HCT116 (cell line): ENCODE measurements around the gene HIGD1C. TPM values are rescaled to one million over a fixed set of nuclear protein-coding genes. Genes with fewer than 3 reads are reported as not detected.

ENCODE experiments used
- ATAC-seq: fragments of 200-7000 bp; cut with Tn5 transposase; 2 replicates; pipeline ENCODE4 v1.9.1; 2020; ENCODE audit warnings: mild to moderate bottlenecking, moderate library complexity
- BruUV-seq: library from RNA; stranded (reverse); fragments of 400-500 nt; replicated peaks from 2 replicates; lab custom pipeline; 2021; lab: Mats Ljungman, UMichigan
- CTCF ChIA-PET: fragments of 300-600 bp; sonication (Branson Sonifier 250); formaldehyde crosslinking; loops from one replicate; lab custom pipeline; 2021; ENCODE audit warnings: antibody characterized with exemption; lab: Charles Lee
- POLR2A ChIA-PET: fragments of 300-600, 350-600 bp; sonication (Branson Sonifier 250); formaldehyde crosslinking; loops from one replicate; lab custom pipeline; 2021; ENCODE audit warnings: antibody characterized with exemption; lab: Charles Lee
- RAD21 ChIA-PET, 2 experiments: fragments of 300-600 bp; sonication (Branson Sonifier 250); formaldehyde crosslinking; loops; one replicate each; lab custom pipeline; 2023; ENCODE audit warnings: low total read pairs in 2 of 2; ENCODE audit not compliant: uncharacterized antibody in 2 of 2, unreplicated experiment in 2 of 2, low non-redundant PET in 1 of 2; lab: Charles Lee
- DNase-seq: peaks from one replicate; pipeline ENCODE4 v3.0.0-alpha.2; 2010; ENCODE audit warnings: low read depth, low spot score
- H2AFZ ChIP-seq: fragments of 200-600 bp; shearing (Covaris generic), sonication (generic); 2 replicates; pipeline ENCODE4 v1.6.1; 2017; ENCODE audit warnings: low read depth, mixed run types, mixed read lengths, antibody characterized with exemption, low read length; ENCODE audit not compliant: poor library complexity, severe bottlenecking
- H3K27ac ChIP-seq: 2 replicates; pipeline ENCODE4 v1.5.1; 2012; ENCODE audit warnings: low read depth, low read length
- H3K27me3 ChIP-seq: fragments of 200-600 bp; sonication (generic); 2 replicates; pipeline ENCODE4 v1.6.1; 2016; ENCODE audit warnings: mixed run types, low read length, mixed read lengths; ENCODE audit not compliant: insufficient read depth
- H3K36me3 ChIP-seq, 2 experiments: fragments of 200-500 bp in 1 of 2; fragments of 200-600 bp in 1 of 2; sonication (Bioruptor generic) in 1 of 2; sonication (generic) in 1 of 2; 2 replicates each; pipeline versions ENCODE4 v1.5.1 to v1.6.1; 2014 to 2016; ENCODE audit warnings: low read length in 2 of 2, inconsistent platforms in 1 of 2, mixed read lengths in 1 of 2, mixed run types in 1 of 2; ENCODE audit not compliant: insufficient read depth in 2 of 2, control insufficient read depth in 1 of 2
- H3K4me1 ChIP-seq, 2 experiments: fragments of 200-600 bp in 1 of 2; sonication (generic) in 1 of 2; 2 replicates each; pipeline versions ENCODE4 v1.5.1 to v1.6.1; 2012 to 2017; ENCODE audit warnings: low read length in 2 of 2, inconsistent platforms in 1 of 2, mild to moderate bottlenecking in 1 of 2, mixed read lengths in 1 of 2, mixed run types in 1 of 2, moderate library complexity in 1 of 2; ENCODE audit not compliant: insufficient read depth in 2 of 2, control insufficient read depth in 1 of 2
- H3K4me2 ChIP-seq: fragments of 200-600 bp; sonication (generic); 2 replicates; pipeline ENCODE4 v1.6.1; 2017; ENCODE audit warnings: mixed run types, low read length, mixed read lengths
- H3K4me3 ChIP-seq, 2 experiments: fragments of 200-600 bp in 1 of 2; sonication (generic) in 1 of 2; replicated peaks in 1 of 2; 2 replicates each; pipeline ENCODE4 v1.5.1; 2011 to 2016; ENCODE audit warnings: low read length in 2 of 2, control low read depth in 1 of 2, low read depth in 1 of 2, mild to moderate bottlenecking in 1 of 2, mixed read lengths in 1 of 2, mixed run types in 1 of 2
- H3K79me2 ChIP-seq: fragments of 200-600 bp; sonication (generic); 2 replicates; pipeline ENCODE4 v1.6.1; 2017; ENCODE audit warnings: mild to moderate bottlenecking, mixed run types, low read length, moderate library complexity, mixed read lengths; ENCODE audit not compliant: insufficient read depth
- H3K9ac ChIP-seq: fragments of 200-600 bp; sonication (generic); 2 replicates; pipeline ENCODE4 v1.6.1; 2016; ENCODE audit warnings: low read length, mixed read lengths
- H3K9me2 ChIP-seq: fragments of 200-600 bp; sonication (generic), shearing (Covaris generic); 2 replicates; pipeline ENCODE4 v1.6.1; 2017; ENCODE audit warnings: mixed run types, mild to moderate bottlenecking, moderate library complexity; ENCODE audit not compliant: insufficient read depth
- H3K9me3 ChIP-seq, 2 experiments: fragments of 200-500 bp in 1 of 2; fragments of 200-600 bp in 1 of 2; sonication (Bioruptor generic) in 1 of 2; sonication (generic) in 1 of 2; 2 replicates each; pipeline ENCODE4 v1.6.1; 2014 to 2017; ENCODE audit warnings: low read length in 2 of 2, mixed read lengths in 2 of 2, inconsistent platforms in 1 of 2, low read depth in 1 of 2, mild to moderate bottlenecking in 1 of 2, mixed run types in 1 of 2, moderate library complexity in 1 of 2; ENCODE audit not compliant: control insufficient read depth in 1 of 2, insufficient read depth in 1 of 2
- H4K20me1 ChIP-seq: fragments of 200-600 bp; sonication (generic), shearing (Covaris generic); 2 replicates; pipeline ENCODE4 v1.6.1; 2017; ENCODE audit warnings: mixed run types, mild to moderate bottlenecking, moderate library complexity; ENCODE audit not compliant: insufficient read depth
- CBX3 ChIP-seq: IDR thresholded peaks from 2 replicates; pipeline ENCODE4 v1.6.1; 2012; ENCODE audit warnings: low read depth
- CEBPB ChIP-seq: IDR thresholded peaks from 2 replicates; pipeline ENCODE4 v1.6.1; 2012; ENCODE audit warnings: low read depth
- EZH2 ChIP-seq: fragments of 200-600 bp; sonication (generic); IDR thresholded peaks from 2 replicates; pipeline ENCODE4 v1.6.1; 2017; ENCODE audit warnings: antibody characterized with exemption, mixed run types
- EZH2phosphoT487 ChIP-seq: fragments of 200-600 bp; IDR thresholded peaks from 2 replicates; pipeline ENCODE4 v1.6.1; 2018; ENCODE audit warnings: antibody characterized with exemption, borderline replicate concordance
- JUND ChIP-seq: IDR thresholded peaks from 2 replicates; pipeline ENCODE4 v1.6.1; 2012
- POLR2A ChIP-seq: IDR thresholded peaks from 2 replicates; pipeline ENCODE4 v1.7.0; 2011; ENCODE audit warnings: borderline replicate concordance; ENCODE audit not compliant: insufficient read depth, insufficient read length; ENCODE audit errors: extremely low read depth
- POLR2AphosphoS5 ChIP-seq: IDR thresholded peaks from 2 replicates; pipeline ENCODE4 v1.6.1; 2011; ENCODE audit warnings: mild to moderate bottlenecking, low read depth, low read length, moderate library complexity
- SIN3A ChIP-seq: IDR thresholded peaks from 2 replicates; pipeline ENCODE4 v1.6.1; 2012; ENCODE audit warnings: low read depth
- SP1 ChIP-seq: IDR thresholded peaks from 2 replicates; pipeline ENCODE4 v1.6.1; 2012; ENCODE audit warnings: low read depth
- SRF ChIP-seq: IDR thresholded peaks from 2 replicates; pipeline ENCODE4 v1.6.1; 2012; ENCODE audit warnings: low read depth
- YY1 ChIP-seq: IDR thresholded peaks from 2 replicates; pipeline ENCODE4 v1.6.1; 2011; ENCODE audit warnings: low read length, low read depth, moderate library complexity, mild to moderate bottlenecking; ENCODE audit not compliant: insufficient replicate concordance; ENCODE audit errors: extremely low read depth
- ZFX ChIP-seq: fragments of 450-650 bp; IDR thresholded peaks from 2 replicates; pipeline ENCODE4 v1.6.1; 2017
- ZNF274 ChIP-seq: fragments of 200-500 bp; sonication (Bioruptor generic); IDR thresholded peaks from 2 replicates; pipeline ENCODE4 v1.6.1; 2014; ENCODE audit warnings: mild to moderate bottlenecking, low read depth, low read length, inconsistent platforms
- intact Hi-C: fragments of 100-400 bp; cut with micrococcal nuclease; formaldehyde crosslinking; loops from 2 replicates; pipeline ENCODE4 v1.10.0; 2022
- total RNA-seq: library from RNA; stranded (reverse); gene quantifications from one replicate; pipeline ENCODE4 v1.2.1, GENCODE V29; 2021; ENCODE audit not compliant: unreplicated experiment
- TF ChIP-seq, protein P1 (sequence below): IDR thresholded peaks from 2 replicates; pipeline ENCODE4 v1.6.1; 2011; ENCODE audit warnings: mild to moderate bottlenecking, low read length, moderate library complexity; ENCODE audit not compliant: insufficient replicate concordance; ENCODE audit errors: extremely low read depth
- TF ChIP-seq, protein P2 (sequence below), 3 experiments: fragments of 200-600 bp in 1 of 3; sonication (generic) in 1 of 3; IDR thresholded peaks in 2 of 3; conservative IDR thresholded peaks in 1 of 3; 2 replicates each; pipeline ENCODE4 v1.5.1; 2012 to 2017; ENCODE audit warnings: low read depth in 2 of 3, low read length in 2 of 3, antibody characterized with exemption in 1 of 3, borderline replicate concordance in 1 of 3, control low read depth in 1 of 3, mild to moderate bottlenecking in 1 of 3, mixed read lengths in 1 of 3, mixed run types in 1 of 3, moderate library complexity in 1 of 3; ENCODE audit not compliant: insufficient read depth in 1 of 3

Gene HIGD1C
- total RNA-seq, 1 experiment from 2014 or later, result not detected

DNA sequence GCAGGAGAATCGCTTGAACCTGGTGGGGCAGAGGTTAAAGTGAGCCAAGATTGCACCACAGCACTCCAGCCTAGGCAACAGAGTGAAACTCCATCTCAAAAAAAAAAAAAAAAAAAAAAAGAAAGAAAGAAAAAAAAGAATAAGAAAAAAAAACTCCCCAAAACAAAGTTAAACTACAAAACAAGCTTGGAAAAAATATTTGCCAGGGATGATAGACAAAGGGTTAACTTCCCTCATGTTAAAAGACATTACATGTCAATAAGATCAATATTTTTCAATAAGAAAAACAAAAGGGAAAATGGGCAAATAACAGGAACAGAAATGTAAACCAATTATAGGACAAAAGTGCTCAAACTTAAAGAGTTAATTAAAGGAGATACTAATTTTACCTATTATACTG, 26.4 kb upstream of the HIGD1C start:
- no peak for ATAC-seq

More for the DNA sequence above, 26.4 kb upstream of the HIGD1C start:
- Histone ChIP-seq H4K20me1 (no peaks in the 10 kb centered on the region), H3K79me2 (no peaks in the 10 kb centered on the region), H3K9me3 (no peaks in the 10 kb centered on the region), H3K4me2 (no peak overlapping the region), H3K9me2 (no peaks in the 10 kb centered on the region), H2AFZ (no peak overlapping the region), H3K27me3 (no peaks in the 10 kb centered on the region), H3K4me3 (no peak overlapping the region), H3K27ac (no peak overlapping the region), H3K9ac (no peak overlapping the region), H3K4me1 (peaks cover 18 to 21% of the 10 kb centered on the region in 2 experiments; a peak in 3 of 4 replicates), H3K36me3 (no peaks in the 10 kb centered on the region)
- BruUV-seq, result no TSS peak
- intact Hi-C loops, result no loop called here
- POLR2A ChIA-PET, result no interaction called here
- RAD21 ChIA-PET, result no interaction called here
- TF ChIP-seq YY1 (no peak), EZH2phosphoT487 (no peak), CEBPB (no peak), POLR2A (no peak), EZH2 (no peak), SIN3A (no peak), CBX3 (no peak), JUND (no peak), SP1 (no peak), POLR2AphosphoS5 (no peak), ZNF274 (no peak), ZFX (no peak), SRF (no peak)
- TF ChIP-seq, protein P1, sequence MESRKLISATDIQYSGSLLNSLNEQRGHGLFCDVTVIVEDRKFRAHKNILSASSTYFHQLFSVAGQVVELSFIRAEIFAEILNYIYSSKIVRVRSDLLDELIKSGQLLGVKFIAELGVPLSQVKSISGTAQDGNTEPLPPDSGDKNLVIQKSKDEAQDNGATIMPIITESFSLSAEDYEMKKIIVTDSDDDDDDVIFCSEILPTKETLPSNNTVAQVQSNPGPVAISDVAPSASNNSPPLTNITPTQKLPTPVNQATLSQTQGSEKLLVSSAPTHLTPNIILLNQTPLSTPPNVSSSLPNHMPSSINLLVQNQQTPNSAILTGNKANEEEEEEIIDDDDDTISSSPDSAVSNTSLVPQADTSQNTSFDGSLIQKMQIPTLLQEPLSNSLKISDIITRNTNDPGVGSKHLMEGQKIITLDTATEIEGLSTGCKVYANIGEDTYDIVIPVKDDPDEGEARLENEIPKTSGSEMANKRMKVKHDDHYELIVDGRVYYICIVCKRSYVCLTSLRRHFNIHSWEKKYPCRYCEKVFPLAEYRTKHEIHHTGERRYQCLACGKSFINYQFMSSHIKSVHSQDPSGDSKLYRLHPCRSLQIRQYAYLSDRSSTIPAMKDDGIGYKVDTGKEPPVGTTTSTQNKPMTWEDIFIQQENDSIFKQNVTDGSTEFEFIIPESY, result no peak
- TF ChIP-seq, protein P2, sequence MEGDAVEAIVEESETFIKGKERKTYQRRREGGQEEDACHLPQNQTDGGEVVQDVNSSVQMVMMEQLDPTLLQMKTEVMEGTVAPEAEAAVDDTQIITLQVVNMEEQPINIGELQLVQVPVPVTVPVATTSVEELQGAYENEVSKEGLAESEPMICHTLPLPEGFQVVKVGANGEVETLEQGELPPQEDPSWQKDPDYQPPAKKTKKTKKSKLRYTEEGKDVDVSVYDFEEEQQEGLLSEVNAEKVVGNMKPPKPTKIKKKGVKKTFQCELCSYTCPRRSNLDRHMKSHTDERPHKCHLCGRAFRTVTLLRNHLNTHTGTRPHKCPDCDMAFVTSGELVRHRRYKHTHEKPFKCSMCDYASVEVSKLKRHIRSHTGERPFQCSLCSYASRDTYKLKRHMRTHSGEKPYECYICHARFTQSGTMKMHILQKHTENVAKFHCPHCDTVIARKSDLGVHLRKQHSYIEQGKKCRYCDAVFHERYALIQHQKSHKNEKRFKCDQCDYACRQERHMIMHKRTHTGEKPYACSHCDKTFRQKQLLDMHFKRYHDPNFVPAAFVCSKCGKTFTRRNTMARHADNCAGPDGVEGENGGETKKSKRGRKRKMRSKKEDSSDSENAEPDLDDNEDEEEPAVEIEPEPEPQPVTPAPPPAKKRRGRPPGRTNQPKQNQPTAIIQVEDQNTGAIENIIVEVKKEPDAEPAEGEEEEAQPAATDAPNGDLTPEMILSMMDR (IDR thresholded peaks at IDR 0.05 in 2 of 3, conservative IDR thresholded peaks at IDR 0.05 in 1 of 3; ENCODE audit: borderline replicate concordance in 1 of 3, insufficient read depth in 1 of 3, low read depth in 2 of 3, low read length in 2 of 3), result no peak
- CTCF ChIA-PET, result no interaction called here
- DNase-seq, result no peak
